ENCODE data around the gene LRP5. TPM values are rescaled to one million over a fixed set of nuclear protein-coding genes. Genes with fewer than 3 reads are reported as not detected.

The LRP5 gene
- total RNA-seq, 1 experiment from 2014 or later = 55.2 TPM

GRCh38 chr11:68430384-68430783 is 118.0 kb downstream of the LRP5 start (continued):
- TF ChIP-seq, protein P1, sequence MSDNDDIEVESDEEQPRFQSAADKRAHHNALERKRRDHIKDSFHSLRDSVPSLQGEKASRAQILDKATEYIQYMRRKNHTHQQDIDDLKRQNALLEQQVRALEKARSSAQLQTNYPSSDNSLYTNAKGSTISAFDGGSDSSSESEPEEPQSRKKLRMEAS (IDR thresholded peaks at IDR 0.05) = no peak
- TF ChIP-seq REST (IDR thresholded peaks at IDR 0.05; ENCODE audit: low read depth) = no peak
- no peak for TF ChIP-seq CEBPB (IDR thresholded peaks at IDR 0.05; ENCODE audit: low read depth)

- Histone ChIP-seq H3K79me2 (ENCODE audit: insufficient read depth, low read length) (no peaks in the 10 kb centered on the region), H2AFZ (ENCODE audit: low read depth, low read length, poor library complexity, severe bottlenecking) (no peak overlapping the region), H3K4me2 (ENCODE audit: low read length) (no peak overlapping the region), H4K20me1 (ENCODE audit: insufficient read depth) (no peaks in the 10 kb centered on the region), H3K4me1 (ENCODE audit: control insufficient read depth in 1 of 2, insufficient read depth in 2 of 2, low read length in 2 of 2) (no peaks in the 10 kb centered on the region), H3K27me3 (ENCODE audit: insufficient read depth, low read length) (no peaks in the 10 kb centered on the region), H3K27ac (ENCODE audit: low read depth, low read length) (no peak overlapping the region), H3K36me3 (ENCODE audit: control insufficient read depth in 1 of 2, insufficient read depth in 2 of 2, low read length in 2 of 2) (peaks cover 12 to 23% of the 10 kb centered on the region in 2 experiments; a peak in 3 of 4 replicates), H3K9ac (ENCODE audit: low read length) (no peak overlapping the region), H3K9me3 (ENCODE audit: control insufficient read depth in 1 of 2, insufficient read depth in 1 of 2, low read depth in 1 of 2, low read length in 2 of 2) (peaks cover 6 to 7% of the 10 kb centered on the region in 2 experiments; a peak in 2 of 4 replicates), H3K9me2 (ENCODE audit: insufficient read depth) (no peaks in the 10 kb centered on the region), H3K4me3 (replicated peaks in 1 of 2; ENCODE audit: low read depth in 1 of 2, low read length in 2 of 2) (no peak overlapping the region)
- no peak for DNase-seq (ENCODE audit: low read depth, low spot score)
- no TSS peak for BruUV-seq (replicated peaks)
- no peak for ATAC-seq
- ChIA-PET RAD21 (ENCODE audit: low non-redundant PET in 1 of 2, low total read pairs in 2 of 2, uncharacterized antibody in 2 of 2, unreplicated experiment in 2 of 2) (no interaction called here), CTCF (interaction anchor here (0.7 kb wide), 1 partner anchor 224 kb away, joined by 3 read pairs; no protein-coding TSS in a partner anchor), POLR2A (no interaction called here)
- intact Hi-C loops (cut with micrococcal nuclease) = no loop called here
- TF ChIP-seq ZBTB33 (IDR thresholded peaks at IDR 0.05; ENCODE audit: extremely low read depth, insufficient replicate concordance, low read length) (no peak), RAD21 (IDR thresholded peaks at IDR 0.05; ENCODE audit: low read depth) (no peak), SRF (IDR thresholded peaks at IDR 0.05; ENCODE audit: low read depth) (no peak), ZFX (IDR thresholded peaks at IDR 0.05) (no peak), SIN3A (IDR thresholded peaks at IDR 0.05; ENCODE audit: low read depth) (no peak), POLR2AphosphoS5 (IDR thresholded peaks at IDR 0.05; ENCODE audit: low read depth, low read length) (no peak)
These were observed 118.4 kb downstream of the LRP5 start for GRCh38 chr11:68430801-68431200.

Measured in HCT116 (cell line).